Measurements from ENCODE around the gene PRPSAP2.

Gene PRPSAP2

DNA sequence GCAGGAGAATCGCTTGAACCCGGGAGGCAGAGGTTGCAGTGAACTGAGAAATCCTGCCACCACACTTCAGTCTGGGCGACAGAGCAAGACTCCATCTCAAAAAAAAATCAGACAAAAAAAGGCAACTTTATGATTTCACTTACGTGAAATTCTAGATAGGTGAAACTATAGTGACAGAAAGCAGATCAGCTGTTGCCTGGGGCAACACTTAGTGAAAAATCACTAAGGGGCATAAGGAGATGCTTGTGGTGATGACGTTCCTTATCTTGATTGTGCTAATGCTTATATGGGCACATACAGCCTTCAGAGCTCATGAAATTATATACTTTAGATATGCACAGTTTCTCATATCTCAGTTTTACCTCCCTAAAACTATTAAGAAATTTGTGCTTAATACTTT, 52.4 kb downstream of the PRPSAP2 start:
- no peaks in the 10 kb centered on the region for H3K9me3 ChIP-seq
- H3K36me3 ChIP-seq, result peaks cover 5% of the 10 kb centered on the region
- H3K4me3 ChIP-seq (ENCODE audit: low read depth, low read length), result no peak overlapping the region
- no peak for DNase-seq
- H3K27me3 ChIP-seq, result no peaks in the 10 kb centered on the region
- TF ChIP-seq, protein P1, sequence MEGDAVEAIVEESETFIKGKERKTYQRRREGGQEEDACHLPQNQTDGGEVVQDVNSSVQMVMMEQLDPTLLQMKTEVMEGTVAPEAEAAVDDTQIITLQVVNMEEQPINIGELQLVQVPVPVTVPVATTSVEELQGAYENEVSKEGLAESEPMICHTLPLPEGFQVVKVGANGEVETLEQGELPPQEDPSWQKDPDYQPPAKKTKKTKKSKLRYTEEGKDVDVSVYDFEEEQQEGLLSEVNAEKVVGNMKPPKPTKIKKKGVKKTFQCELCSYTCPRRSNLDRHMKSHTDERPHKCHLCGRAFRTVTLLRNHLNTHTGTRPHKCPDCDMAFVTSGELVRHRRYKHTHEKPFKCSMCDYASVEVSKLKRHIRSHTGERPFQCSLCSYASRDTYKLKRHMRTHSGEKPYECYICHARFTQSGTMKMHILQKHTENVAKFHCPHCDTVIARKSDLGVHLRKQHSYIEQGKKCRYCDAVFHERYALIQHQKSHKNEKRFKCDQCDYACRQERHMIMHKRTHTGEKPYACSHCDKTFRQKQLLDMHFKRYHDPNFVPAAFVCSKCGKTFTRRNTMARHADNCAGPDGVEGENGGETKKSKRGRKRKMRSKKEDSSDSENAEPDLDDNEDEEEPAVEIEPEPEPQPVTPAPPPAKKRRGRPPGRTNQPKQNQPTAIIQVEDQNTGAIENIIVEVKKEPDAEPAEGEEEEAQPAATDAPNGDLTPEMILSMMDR (IDR thresholded peaks at IDR 0.05; ENCODE audit: low read depth, low read length), result no peak
- H3K4me1 ChIP-seq, result no peaks in the 10 kb centered on the region

DNA sequence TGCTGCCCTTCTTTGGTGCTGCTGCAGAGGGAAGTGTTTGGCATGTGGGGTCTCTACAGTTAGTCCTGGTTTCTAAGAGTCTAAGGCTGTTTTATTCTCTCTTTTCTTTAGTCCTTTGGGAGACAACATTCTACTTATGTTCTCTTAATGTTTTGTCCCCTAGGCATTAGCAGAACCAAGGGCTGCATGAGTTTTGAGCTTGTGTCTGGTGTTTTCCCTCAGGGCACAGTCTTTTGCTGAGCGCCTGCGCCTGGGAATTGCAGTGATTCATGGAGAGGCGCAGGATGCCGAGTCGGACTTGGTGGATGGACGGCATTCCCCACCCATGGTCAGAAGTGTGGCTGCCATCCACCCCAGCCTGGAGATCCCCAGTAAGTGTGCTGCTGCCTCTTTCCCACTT, 53.0 kb downstream of the PRPSAP2 start:
- Histone ChIP-seq H3K4me3 (ENCODE audit: low read depth, low read length) (no peak overlapping the region), H3K9me3 (no peaks in the 10 kb centered on the region), H3K27me3 (no peaks in the 10 kb centered on the region), H3K4me1 (no peaks in the 10 kb centered on the region), H3K36me3 (peaks cover 5% of the 10 kb centered on the region)
- TF ChIP-seq, protein P1 (IDR thresholded peaks at IDR 0.05; ENCODE audit: low read depth, low read length), result no peak
- peak; percentile 42 for DNase-seq

DNA sequence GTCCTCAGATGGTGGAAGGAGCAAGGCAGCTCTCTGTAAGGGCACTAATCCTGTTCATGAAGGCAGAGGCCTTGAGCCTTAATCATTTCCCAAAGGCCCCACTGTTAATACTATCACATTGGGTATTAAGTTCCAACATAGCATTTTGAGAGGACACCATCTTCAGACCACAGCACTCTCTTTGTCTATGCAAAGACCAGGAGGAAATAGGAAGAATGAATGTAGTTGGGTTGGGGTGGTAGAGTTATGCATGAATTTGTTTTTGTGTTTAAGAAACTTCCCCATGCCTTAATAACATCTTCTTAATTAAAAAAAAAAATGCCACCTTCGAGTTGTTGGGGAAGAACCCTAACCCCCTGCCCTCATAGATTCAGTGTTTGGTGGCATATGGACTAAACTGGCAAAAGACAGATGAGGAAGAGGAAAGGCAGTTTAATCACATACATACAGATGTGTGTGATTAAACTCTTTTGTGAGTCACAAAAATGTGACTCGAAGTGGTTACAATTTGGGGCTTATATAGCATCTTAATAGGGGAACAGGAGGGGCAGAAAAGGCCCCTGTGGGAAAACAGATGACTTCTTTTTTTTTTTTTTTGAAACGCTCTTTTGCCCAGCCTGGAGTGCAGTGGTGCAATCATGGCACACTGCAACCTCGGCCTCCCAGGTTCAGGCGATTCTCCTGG, 59.0 kb downstream of the PRPSAP2 start:
- TF ChIP-seq, protein P1 (IDR thresholded peaks at IDR 0.05; ENCODE audit: low read depth, low read length), result no peak
- Histone ChIP-seq H3K9me3 (no peaks in the 10 kb centered on the region), H3K36me3 (peaks cover 5% of the 10 kb centered on the region), H3K4me1 (peaks cover 3% of the 10 kb centered on the region; the same call in 1 of the 2 replicates), H3K27me3 (no peaks in the 10 kb centered on the region), H3K4me3 (ENCODE audit: low read depth, low read length) (no peak overlapping the region)
- no peak for DNase-seq

DNA sequence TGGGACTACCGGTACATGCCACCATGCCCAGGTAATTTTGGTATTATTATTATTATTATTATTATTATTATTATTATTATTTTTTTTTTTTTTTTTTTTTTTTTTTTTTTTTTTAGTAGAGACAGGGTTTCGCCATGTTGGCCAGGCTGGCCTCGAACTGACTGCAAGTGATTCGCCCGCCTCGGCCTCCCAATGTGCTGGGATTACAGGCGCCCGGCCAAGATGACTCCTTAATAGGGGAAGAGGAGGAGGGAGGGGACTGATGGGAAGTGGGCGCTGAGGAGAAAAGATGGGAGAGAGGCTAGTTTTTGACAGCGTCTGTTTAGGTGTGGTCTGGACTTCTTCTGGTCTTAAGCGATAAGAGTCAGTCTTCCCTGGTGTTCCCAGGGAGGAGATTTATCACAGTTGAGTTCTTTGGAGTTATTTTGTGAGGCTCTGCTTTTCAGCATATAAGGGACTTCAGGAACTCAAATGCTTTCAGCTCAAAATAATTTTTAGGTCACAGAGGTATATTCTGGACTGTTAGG, 59.6 kb downstream of the PRPSAP2 start:
- DNase-seq, result no peak
- Histone ChIP-seq H3K4me1 (peaks cover 3% of the 10 kb centered on the region; the same call in 1 of the 2 replicates), H3K36me3 (peaks cover 2% of the 10 kb centered on the region; the same call in 1 of the 2 replicates), H3K27me3 (no peaks in the 10 kb centered on the region), H3K9me3 (no peaks in the 10 kb centered on the region), H3K4me3 (ENCODE audit: low read depth, low read length) (no peak overlapping the region)
- TF ChIP-seq, protein P1 (IDR thresholded peaks at IDR 0.05; ENCODE audit: low read depth, low read length), result no peak

DNA sequence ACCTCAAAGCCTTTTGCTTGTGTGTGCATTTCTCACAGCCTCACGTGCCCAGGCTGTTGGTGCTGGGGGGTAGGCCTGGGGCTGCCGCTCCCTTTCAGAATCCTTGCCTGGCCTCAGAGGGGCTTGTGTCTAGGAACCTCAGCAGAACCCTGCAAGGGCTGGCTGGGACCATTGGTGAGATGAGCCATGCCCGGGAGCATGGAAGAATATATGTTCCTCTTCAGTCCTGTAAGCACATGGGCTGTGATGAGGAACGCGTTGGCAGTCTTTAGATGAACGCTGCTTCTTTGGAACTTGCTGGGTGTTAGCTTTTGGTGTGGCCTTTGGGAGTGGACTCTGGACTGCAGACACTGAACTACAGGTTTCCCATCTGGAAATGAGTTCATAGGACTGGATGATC, 62.0 kb downstream of the PRPSAP2 start:
- Histone ChIP-seq H3K4me3 (ENCODE audit: low read depth, low read length) (no peak overlapping the region), H3K27me3 (no peaks in the 10 kb centered on the region), H3K4me1 (peaks cover 3% of the 10 kb centered on the region; the same call in 1 of the 2 replicates), H3K36me3 (no peaks in the 10 kb centered on the region), H3K9me3 (no peaks in the 10 kb centered on the region)
- TF ChIP-seq, protein P1 (IDR thresholded peaks at IDR 0.05; ENCODE audit: low read depth, low read length), result no peak
- DNase-seq, result no peak

DNA sequence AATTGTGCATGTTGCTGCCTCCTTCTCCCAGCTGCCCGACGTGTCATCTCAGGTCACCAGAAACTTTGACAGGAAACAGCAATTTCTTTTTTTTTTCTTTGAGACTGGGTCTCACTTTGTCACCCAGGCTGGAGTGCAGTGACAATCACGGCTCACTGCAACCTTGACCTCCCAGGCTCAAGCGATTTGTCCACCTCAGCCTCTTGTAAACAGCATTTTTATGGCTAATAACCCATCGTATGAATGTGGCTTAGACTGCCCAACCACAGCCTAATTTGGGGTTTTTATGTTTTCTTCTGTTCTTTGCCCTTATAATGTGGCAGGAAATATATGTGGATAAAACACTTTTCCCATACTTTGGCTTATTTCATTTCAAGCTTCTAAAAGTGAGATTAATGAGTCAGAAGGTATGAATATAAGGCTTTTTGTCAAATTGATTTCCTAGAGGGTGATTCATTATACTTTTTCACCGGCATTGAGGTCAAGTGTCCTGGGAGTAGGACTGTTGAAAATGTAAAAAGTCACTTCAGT, 63.0 kb downstream of the PRPSAP2 start:
- no peaks in the 10 kb centered on the region for H3K27me3 ChIP-seq
- TF ChIP-seq, protein P1 (IDR thresholded peaks at IDR 0.05; ENCODE audit: low read depth, low read length), result no peak
- H3K9me3 ChIP-seq, result no peaks in the 10 kb centered on the region
- peaks cover 3% of the 10 kb centered on the region; the same call in 1 of the 2 replicates for H3K4me1 ChIP-seq
- H3K36me3 ChIP-seq, result no peaks in the 10 kb centered on the region
- no peak overlapping the region for H3K4me3 ChIP-seq (ENCODE audit: low read depth, low read length)
- DNase-seq, result no peak
